Esophagus muscularis mucosa (tissue), 4 donors: ENCODE data around the gene ZNF239.

Experiments
- EP300 ChIP-seq: sonication (generic); formaldehyde crosslinking; IDR thresholded peaks from one replicate; pipeline ENCODE4 v1.6.1; 2017; ENCODE audit warnings: antibody characterized with exemption
- POLR2A ChIP-seq: fragments of 450-650 bp; IDR thresholded peaks from one replicate; pipeline ENCODE4 v1.6.1; 2017; ENCODE audit warnings: antibody characterized with exemption, moderate library complexity, mild to moderate bottlenecking, low read depth
- POLR2AphosphoS5 ChIP-seq, 2 donors: sonication (generic); formaldehyde crosslinking; IDR thresholded peaks; one replicate each; pipeline ENCODE4 v1.6.1; 2017; ENCODE audit warnings: antibody characterized with exemption in 2 of 2
- TF ChIP-seq, protein P1 (sequence below), 3 experiments: fragments of 200-600 bp in 2 of 3; fragments of 450-650 bp in 1 of 3; sonication (generic) in 2 of 3; IDR thresholded peaks; one replicate each; pipeline ENCODE4 v1.5.1; 2017 to 2019; ENCODE audit warnings: antibody characterized with exemption in 3 of 3, mild to moderate bottlenecking in 2 of 3, moderate library complexity in 1 of 3

DNA sequence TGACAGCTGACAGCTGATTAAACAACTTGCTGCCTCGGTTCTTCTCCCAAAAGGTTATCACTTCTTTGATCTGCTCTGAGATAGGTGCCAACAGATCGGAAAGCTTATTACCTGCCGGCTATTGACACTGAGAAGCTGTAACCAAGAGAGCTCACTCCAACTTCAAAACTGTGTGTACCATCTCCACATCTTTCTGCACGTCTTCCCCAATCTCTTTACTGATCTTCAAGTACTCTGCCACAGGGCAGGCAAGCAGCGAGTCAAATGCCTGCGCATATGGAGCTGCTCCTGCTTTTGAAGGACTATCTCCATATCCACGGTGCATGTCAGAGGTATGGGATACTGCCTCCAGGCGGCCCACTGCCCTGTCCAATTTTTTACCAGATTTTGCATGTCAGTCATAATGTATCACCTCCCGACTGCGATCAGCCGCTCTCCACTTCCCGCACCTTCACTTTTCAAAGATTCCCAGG lies 31.5 kb upstream of the ZNF239 start:
- TF ChIP-seq, protein P1, sequence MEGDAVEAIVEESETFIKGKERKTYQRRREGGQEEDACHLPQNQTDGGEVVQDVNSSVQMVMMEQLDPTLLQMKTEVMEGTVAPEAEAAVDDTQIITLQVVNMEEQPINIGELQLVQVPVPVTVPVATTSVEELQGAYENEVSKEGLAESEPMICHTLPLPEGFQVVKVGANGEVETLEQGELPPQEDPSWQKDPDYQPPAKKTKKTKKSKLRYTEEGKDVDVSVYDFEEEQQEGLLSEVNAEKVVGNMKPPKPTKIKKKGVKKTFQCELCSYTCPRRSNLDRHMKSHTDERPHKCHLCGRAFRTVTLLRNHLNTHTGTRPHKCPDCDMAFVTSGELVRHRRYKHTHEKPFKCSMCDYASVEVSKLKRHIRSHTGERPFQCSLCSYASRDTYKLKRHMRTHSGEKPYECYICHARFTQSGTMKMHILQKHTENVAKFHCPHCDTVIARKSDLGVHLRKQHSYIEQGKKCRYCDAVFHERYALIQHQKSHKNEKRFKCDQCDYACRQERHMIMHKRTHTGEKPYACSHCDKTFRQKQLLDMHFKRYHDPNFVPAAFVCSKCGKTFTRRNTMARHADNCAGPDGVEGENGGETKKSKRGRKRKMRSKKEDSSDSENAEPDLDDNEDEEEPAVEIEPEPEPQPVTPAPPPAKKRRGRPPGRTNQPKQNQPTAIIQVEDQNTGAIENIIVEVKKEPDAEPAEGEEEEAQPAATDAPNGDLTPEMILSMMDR (IDR thresholded peaks at IDR 0.05): no peak
- TF ChIP-seq EP300 (no peak), POLR2A (no peak), POLR2AphosphoS5 (IDR thresholded peaks at IDR 0.05) (no peak)
